Peyer's patch (tissue), 4 donors: Measurements from ENCODE around the gene UBE2D1.

ENCODE experiments used
- POLR2A ChIP-seq, 2 donors: fragments of 450-650 bp; IDR thresholded peaks; one replicate each; pipeline ENCODE4 v1.5.1; 2017; ENCODE audit warnings: antibody characterized with exemption in 2 of 2, mild to moderate bottlenecking in 2 of 2, moderate library complexity in 2 of 2
- TF ChIP-seq, protein P1 (sequence below), 6 experiments: fragments of 450-650 bp in 4 of 6; fragments of 200-600 bp in 2 of 6; sonication (generic) in 1 of 6; IDR thresholded peaks; one replicate each; pipeline ENCODE4 v1.5.1; 2017 to 2019; ENCODE audit warnings: antibody characterized with exemption in 6 of 6, mild to moderate bottlenecking in 3 of 6, moderate library complexity in 1 of 6

DNA sequence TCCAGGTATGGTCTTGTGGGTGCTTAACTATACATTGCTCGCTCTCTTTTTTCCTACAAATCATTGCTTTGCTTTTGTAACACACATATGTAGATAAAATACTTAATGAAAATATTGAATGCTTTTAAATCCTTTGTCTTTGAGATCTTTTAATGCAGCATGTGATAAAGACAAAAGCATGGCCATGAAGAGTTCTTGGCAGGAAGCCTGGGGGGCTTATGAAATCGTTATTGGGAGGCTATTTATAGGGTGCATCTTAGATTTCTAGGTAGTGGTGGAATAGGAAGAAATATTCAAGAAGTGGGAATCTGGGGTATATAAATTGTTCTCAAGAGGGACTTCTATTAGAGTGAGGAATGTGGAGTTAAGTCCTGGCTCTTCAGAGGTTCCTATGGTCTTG is 21.9 kb downstream of the UBE2D1 start:
- TF ChIP-seq, protein P1, sequence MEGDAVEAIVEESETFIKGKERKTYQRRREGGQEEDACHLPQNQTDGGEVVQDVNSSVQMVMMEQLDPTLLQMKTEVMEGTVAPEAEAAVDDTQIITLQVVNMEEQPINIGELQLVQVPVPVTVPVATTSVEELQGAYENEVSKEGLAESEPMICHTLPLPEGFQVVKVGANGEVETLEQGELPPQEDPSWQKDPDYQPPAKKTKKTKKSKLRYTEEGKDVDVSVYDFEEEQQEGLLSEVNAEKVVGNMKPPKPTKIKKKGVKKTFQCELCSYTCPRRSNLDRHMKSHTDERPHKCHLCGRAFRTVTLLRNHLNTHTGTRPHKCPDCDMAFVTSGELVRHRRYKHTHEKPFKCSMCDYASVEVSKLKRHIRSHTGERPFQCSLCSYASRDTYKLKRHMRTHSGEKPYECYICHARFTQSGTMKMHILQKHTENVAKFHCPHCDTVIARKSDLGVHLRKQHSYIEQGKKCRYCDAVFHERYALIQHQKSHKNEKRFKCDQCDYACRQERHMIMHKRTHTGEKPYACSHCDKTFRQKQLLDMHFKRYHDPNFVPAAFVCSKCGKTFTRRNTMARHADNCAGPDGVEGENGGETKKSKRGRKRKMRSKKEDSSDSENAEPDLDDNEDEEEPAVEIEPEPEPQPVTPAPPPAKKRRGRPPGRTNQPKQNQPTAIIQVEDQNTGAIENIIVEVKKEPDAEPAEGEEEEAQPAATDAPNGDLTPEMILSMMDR (IDR thresholded peaks at IDR 0.05) = no peak
- TF ChIP-seq POLR2A (IDR thresholded peaks at IDR 0.05) = no peak
